Motor neuron (in vitro differentiated cells): ENCODE results near the gene PLVAP. TPM values are rescaled to one million over a fixed set of nuclear protein-coding genes. Genes with fewer than 3 reads are reported as not detected.

ENCODE experiments used
- ATAC-seq, 8 experiments: fragments of 200-7000 bp; cut with Tn5 transposase; replicated peaks in 6 of 8; 2 replicates each; pipeline ENCODE4 v1.8.0; 2021; ENCODE audit warnings: mild to moderate bottlenecking in 8 of 8, moderate library complexity in 8 of 8
- H3K27ac ChIP-seq, 2 donors: fragments of 250-450 bp; sonication (Bioruptor Pico); 2 replicates each; pipeline ENCODE4 v1.9.0; 2021; ENCODE audit warnings: antibody characterized with exemption in 2 of 2, mild to moderate bottlenecking in 2 of 2, moderate library complexity in 1 of 2
- H3K4me1 ChIP-seq, 2 donors: fragments of 250-450 bp; sonication (Bioruptor Pico); replicated peaks in 1 of 2; 2 replicates each; pipeline ENCODE4 v1.6.1; 2021; ENCODE audit warnings: antibody characterized with exemption in 2 of 2, mild to moderate bottlenecking in 2 of 2, moderate library complexity in 1 of 2
- H3K4me3 ChIP-seq, 5 donors: fragments of 250-450 bp; sonication (Bioruptor Pico); 2 replicates each; pipeline ENCODE4 v1.9.0; 2021; ENCODE audit warnings: antibody characterized with exemption in 5 of 5, mild to moderate bottlenecking in 5 of 5, moderate library complexity in 4 of 5
- WGBS, 10 experiments: fragments of 450-650 bp; shearing (Covaris generic); methylation state at CpG; one replicate each; pipeline ENCODE4 v1.0.0; 2022; 5-methylcytosine and 5-hydroxymethylcytosine counted together
- in situ Hi-C, 9 experiments: fragments of 400-800 bp; cut with MboI; loops; one replicate each; pipeline ENCODE4 v1.15.0; 2021; ENCODE audit warnings: low sequenced_read_pairs in 9 of 9, low pct_unique_long_range_greater_than_20kb in 2 of 9; ENCODE audit not compliant: unreplicated experiment in 9 of 9
- total RNA-seq, 8 experiments: library from RNA; unstranded; fragments of 300-600 nt; gene quantifications; 2 replicates each; pipeline versions ENCODE4 v1.2.3 to v1.2.4, GENCODE V29; 2022

The PLVAP gene
- total RNA-seq, 8 experiments from 2014 or later = 0.05 to 2.5 (median 0.27) TPM; not detected in 1

DNA sequence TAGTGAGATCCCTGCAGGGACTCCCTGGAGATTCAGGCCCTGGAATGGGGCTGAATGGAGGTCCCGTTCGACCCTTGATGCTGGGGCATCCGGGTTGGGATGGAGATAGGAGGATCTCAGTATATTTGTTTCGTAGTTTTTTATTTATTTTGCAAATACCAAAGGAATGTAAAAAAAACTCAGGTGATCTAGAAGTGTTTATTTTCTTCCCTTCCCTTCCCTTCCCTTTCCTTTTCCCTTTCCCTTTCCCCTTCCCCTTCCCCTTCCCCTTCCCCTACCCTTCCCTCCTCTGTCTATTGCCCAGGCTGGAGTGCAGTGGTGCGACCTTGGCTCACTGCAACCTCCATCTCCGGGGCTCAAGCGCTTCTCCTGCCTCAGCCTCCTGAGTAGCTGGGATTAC, 35.3 kb downstream of the PLVAP start:
- in situ Hi-C loops = no loop called here
- no peak for ATAC-seq
- H3K4me3 ChIP-seq = no peak overlapping the region
- 100% methylated on average over 2 of the region's 7 CpGs; no CpG with 5 or more reads in 9 of the 10 experiments for WGBS, 10 experiments
- peaks cover 4 to 8% of the 10 kb centered on the region in 2 donors for H3K4me1 ChIP-seq
- no peak overlapping the region for H3K27ac ChIP-seq

DNA sequence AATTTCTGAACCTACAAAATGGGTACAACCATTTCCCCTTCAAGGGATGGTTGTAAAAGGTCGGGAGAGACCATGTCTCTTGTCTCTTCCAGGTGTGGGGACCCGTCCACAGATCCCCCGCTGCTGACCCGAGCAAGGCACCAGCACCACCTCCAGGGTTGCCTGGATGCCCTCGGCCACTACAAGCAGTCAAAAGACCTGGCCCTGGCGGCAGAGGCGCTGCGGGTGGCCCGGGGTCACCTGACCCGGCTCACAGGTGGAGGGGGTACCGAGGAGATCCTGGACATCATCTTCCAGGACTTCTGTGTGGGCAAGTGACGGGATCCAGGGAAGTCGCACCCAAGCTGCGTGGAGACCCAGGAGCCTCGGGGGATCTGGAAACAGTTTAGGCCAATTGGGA, 35.8 kb downstream of the PLVAP start:
- in situ Hi-C loops = no loop called here
- peaks cover 4 to 8% of the 10 kb centered on the region in 2 donors for H3K4me1 ChIP-seq
- H3K4me3 ChIP-seq = no peak overlapping the region
- ATAC-seq = no peak
- no peak overlapping the region for H3K27ac ChIP-seq
- 100% methylated on average over 5 of the region's 15 CpGs; no CpG with 5 or more reads in 9 of the 10 experiments for WGBS, 10 experiments

DNA sequence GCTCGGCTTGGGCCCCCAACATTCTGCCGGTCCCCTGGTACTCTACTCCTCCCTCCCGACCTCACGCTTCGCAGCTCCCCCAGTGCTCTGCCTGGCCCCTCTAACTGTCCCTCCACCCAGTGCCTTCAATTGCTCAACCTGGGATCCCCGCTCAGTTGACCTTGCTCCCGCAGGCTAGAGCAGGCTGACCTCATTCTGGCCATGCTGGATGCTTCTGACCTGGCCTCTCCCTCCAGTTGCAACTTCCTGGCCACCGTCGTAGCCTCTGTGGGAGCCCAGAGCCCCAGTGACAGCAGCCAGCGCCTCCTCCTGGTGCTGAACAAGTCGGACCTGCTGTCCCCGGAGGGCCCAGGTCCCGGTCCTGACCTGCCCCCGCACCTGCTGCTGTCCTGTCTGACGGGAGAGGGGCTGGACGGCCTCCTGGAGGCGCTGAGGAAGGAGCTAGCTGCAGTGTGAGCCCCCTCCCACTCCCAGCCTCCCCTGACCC, 36.2 kb downstream of the PLVAP start:
- no peak for ATAC-seq
- 40% methylated on average over 1 of the region's 17 CpGs; no CpG with 5 or more reads in 9 of the 10 experiments for WGBS, 10 experiments
- Histone ChIP-seq H3K4me3 (no peak overlapping the region), H3K27ac (no peak overlapping the region), H3K4me1 (peaks cover 4 to 8% of the 10 kb centered on the region in 2 donors)
- in situ Hi-C loops = no loop called here

DNA sequence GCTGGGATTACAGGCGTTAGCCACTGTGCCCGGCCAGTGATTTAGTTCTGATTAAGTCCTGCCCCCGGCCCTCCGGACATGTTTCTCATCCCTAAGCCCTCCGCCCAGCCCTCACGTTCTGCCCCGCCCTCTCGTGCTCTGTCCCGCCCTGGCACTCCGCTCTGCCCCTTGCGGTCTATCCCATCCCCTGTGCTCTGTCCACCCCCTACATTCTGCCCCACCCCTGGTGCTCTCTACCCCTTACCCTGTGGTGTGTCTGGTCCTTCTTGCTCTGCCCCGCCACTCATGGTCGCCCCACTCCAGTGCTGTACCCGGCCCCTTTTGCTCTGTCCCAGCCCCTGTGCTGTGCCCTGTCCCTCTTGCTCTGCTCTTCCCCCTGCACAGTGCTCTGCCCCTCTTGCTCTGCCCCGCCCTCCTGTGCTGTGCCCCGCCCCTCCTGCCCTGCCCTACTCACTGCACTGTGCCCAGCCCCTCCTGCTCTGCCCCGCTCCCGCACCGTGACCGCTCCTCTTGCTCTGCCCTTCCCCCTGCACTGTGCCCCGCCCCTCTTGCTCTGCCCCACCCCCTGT, 36.8 kb downstream of the PLVAP start:
- H3K4me3 ChIP-seq = no peak overlapping the region
- peak in 5 of 8 experiments; percentile 4 to 29 (median 8) for ATAC-seq
- peaks cover 4 to 8% of the 10 kb centered on the region in 2 donors for H3K4me1 ChIP-seq
- no CpG with 5 or more reads among the region's 21 CpGs for WGBS, 10 experiments
- in situ Hi-C loops = no loop called here
- no peak overlapping the region for H3K27ac ChIP-seq

DNA sequence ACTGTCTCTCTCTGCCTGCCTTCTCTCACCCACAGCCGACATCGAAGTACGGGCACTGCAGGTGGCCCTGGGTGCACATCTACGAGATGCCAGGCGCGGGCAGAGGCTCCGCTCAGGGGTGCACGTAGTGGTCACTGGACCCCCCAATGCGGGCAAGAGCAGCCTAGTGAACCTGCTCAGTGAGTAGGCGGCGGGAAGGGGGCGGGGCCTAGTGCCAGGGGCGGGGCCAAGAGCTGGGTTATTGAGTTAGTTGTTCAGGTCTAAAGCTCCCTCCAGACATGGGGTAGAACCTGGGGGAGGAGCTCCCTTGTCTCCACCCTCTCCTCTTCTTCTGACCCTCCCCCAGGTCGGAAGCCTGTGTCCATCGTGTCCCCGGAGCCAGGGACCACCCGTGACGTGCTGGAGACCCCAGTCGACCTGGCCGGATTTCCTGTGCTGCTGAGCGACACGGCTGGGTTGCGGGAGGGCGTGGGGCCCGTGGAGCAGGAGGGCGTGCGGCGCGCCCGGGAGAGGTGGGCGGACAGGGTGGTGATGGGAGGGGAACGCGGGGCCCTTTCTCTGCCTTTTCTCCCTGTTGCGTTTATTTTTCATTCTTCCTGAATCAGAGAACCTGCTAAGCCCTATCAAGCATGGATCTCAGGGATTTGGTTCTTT, 37.9 kb downstream of the PLVAP start:
- Histone ChIP-seq H3K4me1 (peaks cover 4 to 8% of the 10 kb centered on the region in 2 donors), H3K4me3 (no peak overlapping the region), H3K27ac (no peak overlapping the region)
- 80 to 100% (median 97%) methylated on average over 1 to 14 of the region's 34 CpGs; no CpG with 5 or more reads in 7 of the 10 experiments for WGBS, 10 experiments
- in situ Hi-C loops = no loop called here
- no peak for ATAC-seq

DNA sequence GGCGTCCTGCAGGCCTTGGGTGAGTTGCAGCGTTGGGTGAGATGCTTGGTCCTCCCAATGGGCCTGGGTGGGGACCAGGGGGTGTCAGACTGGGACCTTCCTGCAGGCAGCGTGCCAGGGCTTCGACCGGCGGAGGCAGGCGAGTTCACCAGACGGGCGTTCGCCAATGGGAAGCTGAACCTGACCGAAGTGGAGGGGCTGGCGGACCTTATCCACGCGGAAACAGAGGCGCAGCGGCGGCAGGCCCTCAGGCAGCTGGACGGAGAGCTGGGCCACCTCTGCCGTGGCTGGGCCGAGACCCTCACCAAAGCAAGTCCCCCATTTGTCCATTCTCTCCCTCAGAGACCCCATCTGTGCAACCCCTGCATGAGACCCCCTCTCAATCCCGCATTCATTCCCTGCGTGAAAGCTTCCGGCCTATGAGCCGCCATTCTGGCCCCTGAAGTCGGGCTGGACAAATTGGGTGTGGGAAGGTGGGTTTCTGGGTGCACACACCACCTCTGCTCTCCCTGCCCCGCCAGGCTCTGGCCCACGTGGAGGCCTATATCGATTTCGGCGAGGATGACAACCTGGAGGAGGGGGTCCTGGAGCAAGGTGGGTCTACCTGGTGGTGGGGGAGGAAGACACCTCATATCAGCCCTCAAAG, 38.6 kb downstream of the PLVAP start:
- Histone ChIP-seq H3K27ac (no peak overlapping the region), H3K4me3 (peak overlapping the region; percentile 54 to 98 (median 86)), H3K4me1 (peaks cover 6 to 12% of the 10 kb centered on the region in 2 donors)
- ATAC-seq = no peak
- 85 to 100% (median 98%) methylated on average over 2 to 5 of the region's 30 CpGs; no CpG with 5 or more reads in 6 of the 10 experiments for WGBS, 10 experiments
- in situ Hi-C loops = no loop called here

DNA sequence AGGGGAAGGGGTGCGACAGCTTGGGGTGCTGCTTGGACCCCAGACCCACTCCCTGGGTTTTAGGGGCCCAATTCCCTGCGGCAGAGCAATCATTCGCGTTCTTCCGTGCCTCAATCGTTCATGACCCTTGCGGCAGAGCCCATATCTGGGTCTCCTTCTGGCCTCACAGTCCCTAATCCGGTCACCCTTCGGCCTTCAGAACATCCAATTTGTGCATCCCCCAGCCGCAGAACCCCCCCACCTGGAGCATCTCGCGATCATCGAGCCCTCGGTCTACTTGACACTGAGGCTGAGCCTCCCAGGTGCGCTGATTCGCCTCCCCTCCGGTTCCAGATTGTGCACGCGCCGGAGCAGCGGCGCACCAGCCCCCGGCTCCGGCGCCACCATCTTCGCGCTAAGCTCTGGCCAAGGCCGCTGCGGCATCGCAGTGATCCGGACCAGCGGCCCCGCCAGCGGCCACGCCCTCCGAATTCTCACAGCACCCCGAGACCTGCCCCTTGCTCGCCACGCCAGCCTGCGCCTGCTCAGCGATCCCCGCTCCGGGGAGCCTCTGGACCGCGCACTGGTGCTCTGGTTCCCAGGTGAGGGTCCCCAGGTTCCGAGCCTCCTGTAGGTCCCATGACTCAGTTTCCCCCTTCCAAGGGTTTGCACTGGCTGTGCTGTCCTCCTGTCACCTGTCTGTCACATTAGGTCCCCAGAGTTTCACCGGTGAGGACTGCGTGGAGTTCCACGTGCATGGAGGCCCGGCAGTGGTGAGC, 39.3 kb downstream of the PLVAP start:
- Histone ChIP-seq H3K4me3 (peak overlapping the region; percentile 54 to 98 (median 86)), H3K4me1 (peaks cover 7 to 12% of the 10 kb centered on the region in 2 donors), H3K27ac (no peak overlapping the region)
- 0 to 6% (median 3%) methylated on average over 1 to 26 of the region's 50 CpGs; no CpG with 5 or more reads in 6 of the 10 experiments for WGBS, 10 experiments
- in situ Hi-C loops = no loop called here
- peak in 1 of 8 experiments; percentile 0 for ATAC-seq

DNA sequence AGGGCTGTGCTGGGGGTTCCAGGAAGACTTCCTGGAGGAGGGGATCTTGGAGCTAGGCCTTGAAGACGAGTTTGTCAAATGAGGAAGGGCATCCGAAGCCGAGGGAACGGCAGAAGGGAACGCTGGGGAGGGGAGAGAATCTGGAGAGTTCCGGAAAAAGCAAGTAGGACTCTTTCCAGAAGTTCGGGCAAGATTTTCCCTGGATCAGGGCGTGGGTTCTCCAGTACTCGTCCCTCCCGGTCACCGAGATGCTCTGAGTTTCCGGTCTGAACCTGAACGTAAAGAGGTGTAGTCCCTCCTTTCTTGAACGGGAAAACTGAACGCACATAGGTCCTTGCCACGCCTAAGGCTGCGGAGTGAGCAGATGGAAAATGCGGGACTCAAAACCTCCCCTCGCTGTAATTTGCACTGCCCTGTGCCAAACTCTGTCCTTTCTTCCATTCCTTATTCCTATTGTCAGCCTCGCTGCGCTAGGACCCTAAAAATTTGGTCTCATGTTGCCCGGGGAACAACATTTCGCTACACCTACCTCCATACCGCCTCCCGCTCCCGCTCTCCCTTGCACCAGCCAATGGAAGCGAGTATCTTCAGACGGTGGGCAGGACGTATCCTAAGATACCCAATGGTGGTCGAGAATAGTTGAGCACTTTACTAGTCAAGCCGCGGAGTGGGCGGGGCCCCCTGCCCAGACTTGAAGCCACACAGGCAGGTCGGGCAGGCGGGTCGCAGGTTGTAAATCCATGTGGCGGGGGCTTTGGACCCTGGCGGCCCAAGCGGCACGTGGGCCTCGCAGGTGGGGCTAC, 40.1 kb downstream of the PLVAP start, which contains the start of gene GTPBP3:
Gene GTPBP3, plus strand, starts transcription at position 682 of the 803 bp plus-strand sequence. Its CDS starts 59 bp downstream, at position 741.
- H3K4me1 ChIP-seq = peaks cover 7 to 12% of the 10 kb centered on the region in 2 donors
- in situ Hi-C loops = no loop called here
- peak; percentile 72 to 85 (median 82) for ATAC-seq
- H3K4me3 ChIP-seq = peak within 1 kb of the TSS; percentile 54 to 98 (median 86)
- peak within 1 kb of the TSS; percentile 81 for H3K27ac ChIP-seq
- WGBS, 10 experiments = 0 to 2% (median 0%) methylated on average over 1 to 17 of the region's 41 CpGs; no CpG with 5 or more reads in 1 of the 10 experiments

DNA sequence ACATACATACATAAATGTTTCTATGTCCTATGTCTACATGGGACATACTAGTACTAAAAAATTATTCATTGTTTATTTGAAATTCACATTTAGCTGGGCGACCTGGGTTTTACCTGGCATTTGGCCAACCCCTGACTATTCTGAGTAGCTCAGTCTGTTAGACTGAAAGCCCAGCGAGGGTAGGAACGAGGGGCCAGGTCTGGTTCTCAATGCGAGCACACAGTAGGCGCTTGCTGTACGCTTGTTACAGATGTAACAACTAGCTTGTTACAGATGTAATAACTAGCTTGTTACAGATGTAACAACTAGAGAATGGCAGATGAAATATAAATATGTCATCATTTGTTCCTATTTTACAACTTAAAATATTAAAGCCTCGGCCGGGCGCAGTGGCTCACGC, 41.6 kb downstream of the PLVAP start:
- H3K4me3 ChIP-seq = no peak overlapping the region
- no peak for ATAC-seq
- in situ Hi-C loops = no loop called here
- no peak overlapping the region for H3K27ac ChIP-seq
- WGBS, 10 experiments = 13 to 100% (median 84%) methylated on average over 1 to 10 of the region's 10 CpGs; no CpG with 5 or more reads in 2 of the 10 experiments
- H3K4me1 ChIP-seq = peaks cover 7 to 12% of the 10 kb centered on the region in 2 donors

DNA sequence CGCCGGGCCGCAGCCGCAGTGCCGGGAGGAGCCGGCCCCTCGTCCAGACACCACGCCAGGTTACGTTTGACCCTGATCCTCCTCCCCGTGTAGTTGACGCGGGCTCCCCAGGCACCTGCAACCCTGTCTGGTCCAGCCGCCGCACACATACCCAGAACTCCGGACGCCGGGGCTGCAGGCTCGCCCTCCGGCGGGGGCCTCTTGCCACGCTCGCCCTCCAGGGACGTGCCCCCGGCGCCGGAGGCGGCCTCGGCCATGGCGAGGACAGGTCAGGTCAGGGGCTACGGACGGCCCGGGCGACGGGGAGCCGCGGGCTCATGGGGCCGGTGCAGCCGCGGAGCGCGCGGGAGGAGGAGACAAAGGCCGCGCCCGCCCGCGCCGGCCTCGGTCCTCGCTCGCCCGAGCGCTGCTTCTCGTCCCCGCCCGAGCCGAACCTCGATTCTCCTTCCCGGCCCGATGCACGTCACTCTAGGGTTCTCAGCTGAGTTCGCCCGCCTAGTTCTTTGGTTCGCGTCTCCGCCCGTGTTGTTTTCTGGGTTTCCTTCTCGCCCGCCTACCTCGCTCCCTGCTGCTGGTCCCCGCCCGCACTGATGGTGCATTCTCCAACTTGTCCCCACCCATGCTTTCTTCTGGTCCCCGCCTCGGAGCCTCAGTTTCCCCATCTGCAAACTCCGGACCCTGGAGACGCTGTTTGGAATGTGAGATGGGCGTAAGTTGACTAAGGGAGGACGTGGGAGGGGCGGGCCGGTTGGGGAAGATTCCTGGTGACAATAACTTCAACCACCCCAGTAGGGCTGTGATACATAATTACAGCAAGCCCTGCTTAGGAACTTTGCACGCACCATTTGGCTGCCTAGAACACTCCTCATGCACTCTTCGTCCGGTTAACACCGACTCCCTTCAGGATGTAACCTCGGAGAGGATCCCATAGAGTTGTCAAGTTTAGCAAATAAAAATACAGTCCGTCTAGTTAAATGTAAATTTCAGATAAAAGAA, 42.4 kb downstream of the PLVAP start, which contains the start of gene ANO8:
Gene ANO8, minus strand, starts transcription at position 442 of the 996 bp plus-strand sequence. Its CDS starts 185 bp downstream, at position 257.
- peak; percentile 68 to 74 (median 68) for ATAC-seq
- peak within 1 kb of the TSS; percentile 81 to 85 for H3K27ac ChIP-seq
- 0 to 53% (median 33%) methylated on average over 1 to 8 of the region's 86 CpGs; no CpG with 5 or more reads in 2 of the 10 experiments for WGBS, 10 experiments
- in situ Hi-C loops = no loop called here
- peak within 1 kb of the TSS; percentile 79 to 93 (median 89) for H3K4me3 ChIP-seq
- H3K4me1 ChIP-seq = peaks cover 7 to 10% of the 10 kb centered on the region in 2 donors
